ENCODE results near the gene HIPK3.
A peak's percentile ranks its signal among the peaks of the same experiment; 100 is the strongest.

HIPK3 gene

GRCh38 chr11:33324302-33324985, 67.3 kb downstream of the HIPK3 start:
- no peak for DNase-seq (ENCODE audit: low spot score in 2 of 2)
- in situ Hi-C loops (cut with MboI; ENCODE audit: low sequenced_read_pairs): no loop called here
- H3K4me3 ChIP-seq: no peak overlapping the region
- H3K36me3 ChIP-seq (replicated peaks): no peaks in the 10 kb centered on the region
- peaks cover 4% of the 10 kb centered on the region for H3K4me1 ChIP-seq
- H3K9me3 ChIP-seq: no peaks in the 10 kb centered on the region
- H3K27me3 ChIP-seq (ENCODE audit: low read depth): no peaks in the 10 kb centered on the region

- peaks cover 4% of the 10 kb centered on the region for H3K4me1 ChIP-seq
- no peaks in the 10 kb centered on the region for H3K27me3 ChIP-seq (ENCODE audit: low read depth)
- no peak for DNase-seq (ENCODE audit: low spot score in 2 of 2)
- no peaks in the 10 kb centered on the region for H3K9me3 ChIP-seq
- H3K4me3 ChIP-seq: no peak overlapping the region
- H3K36me3 ChIP-seq (replicated peaks): no peaks in the 10 kb centered on the region
- in situ Hi-C loops (cut with MboI; ENCODE audit: low sequenced_read_pairs): no loop called here
These were observed 68.3 kb downstream of the HIPK3 start for GRCh38 chr11:33325451-33325850.

GRCh38 chr11:33329705-33330329, 72.6 kb downstream of the HIPK3 start:
- no peaks in the 10 kb centered on the region for H3K27me3 ChIP-seq (ENCODE audit: low read depth)
- peak; percentile 67 to 71 for DNase-seq (ENCODE audit: low spot score in 2 of 2)
- H3K4me3 ChIP-seq: no peak overlapping the region
- H3K9me3 ChIP-seq: no peaks in the 10 kb centered on the region
- in situ Hi-C loops (cut with MboI; ENCODE audit: low sequenced_read_pairs): loop anchor here (5.0 kb wide), 1 partner anchor 163 kb away; no protein-coding TSS in a partner anchor
- no peaks in the 10 kb centered on the region for H3K36me3 ChIP-seq (replicated peaks)
- H3K4me1 ChIP-seq: no peaks in the 10 kb centered on the region

GRCh38 chr11:33333816-33334215, 76.6 kb downstream of the HIPK3 start:
- no peaks in the 10 kb centered on the region for H3K27me3 ChIP-seq (ENCODE audit: low read depth)
- in situ Hi-C loops (cut with MboI; ENCODE audit: low sequenced_read_pairs): loop anchor here (5.0 kb wide), 1 partner anchor 167 kb away; no protein-coding TSS in a partner anchor
- no peak overlapping the region for H3K4me3 ChIP-seq
- DNase-seq (ENCODE audit: low spot score in 2 of 2): no peak
- no peaks in the 10 kb centered on the region for H3K36me3 ChIP-seq (replicated peaks)
- no peaks in the 10 kb centered on the region for H3K9me3 ChIP-seq
- no peaks in the 10 kb centered on the region for H3K4me1 ChIP-seq

DNA sequence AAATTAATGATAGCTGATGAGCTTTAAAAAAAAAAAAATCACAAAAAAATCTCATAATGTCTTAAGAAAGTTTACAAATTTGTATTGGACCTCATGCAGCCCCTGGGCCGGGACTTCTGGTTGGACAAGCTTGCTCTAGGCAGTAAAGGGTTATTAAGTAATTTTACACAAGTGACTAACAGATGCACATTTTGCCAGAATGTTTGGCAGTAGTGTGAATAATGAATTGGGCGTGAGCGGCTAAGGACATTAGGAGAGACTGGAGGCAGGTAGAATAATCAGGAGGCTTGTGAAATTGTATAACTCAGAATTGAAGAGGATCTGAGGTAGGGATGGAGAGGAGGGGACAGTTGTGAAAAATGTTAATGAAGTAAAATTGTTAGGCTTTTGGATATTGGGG, 77.4 kb downstream of the HIPK3 start:
- no peak for DNase-seq (ENCODE audit: low spot score in 2 of 2)
- in situ Hi-C loops (cut with MboI; ENCODE audit: low sequenced_read_pairs): loop anchor here (5.0 kb wide), 1 partner anchor 167 kb away; no protein-coding TSS in a partner anchor
- Histone ChIP-seq H3K4me3 (no peak overlapping the region), H3K27me3 (ENCODE audit: low read depth) (no peaks in the 10 kb centered on the region), H3K36me3 (replicated peaks) (no peaks in the 10 kb centered on the region), H3K4me1 (no peaks in the 10 kb centered on the region), H3K9me3 (no peaks in the 10 kb centered on the region)

GRCh38 chr11:33339247-33339646, 82.1 kb downstream of the HIPK3 start:
- H3K4me1 ChIP-seq: no peaks in the 10 kb centered on the region
- no peaks in the 10 kb centered on the region for H3K27me3 ChIP-seq (ENCODE audit: low read depth)
- peaks cover 4% of the 10 kb centered on the region for H3K36me3 ChIP-seq (replicated peaks)
- no peak for DNase-seq (ENCODE audit: low spot score in 2 of 2)
- in situ Hi-C loops (cut with MboI; ENCODE audit: low sequenced_read_pairs): no loop called here
- no peak overlapping the region for H3K4me3 ChIP-seq
- H3K9me3 ChIP-seq: no peaks in the 10 kb centered on the region

GRCh38 chr11:33344611-33345010, 87.4 kb downstream of the HIPK3 start:
- Histone ChIP-seq H3K4me3 (no peak overlapping the region), H3K27me3 (ENCODE audit: low read depth) (no peaks in the 10 kb centered on the region), H3K4me1 (no peaks in the 10 kb centered on the region), H3K9me3 (no peaks in the 10 kb centered on the region), H3K36me3 (replicated peaks) (peaks cover 23% of the 10 kb centered on the region)
- no peak for DNase-seq (ENCODE audit: low spot score in 2 of 2)
- in situ Hi-C loops (cut with MboI; ENCODE audit: low sequenced_read_pairs): no loop called here

- H3K9me3 ChIP-seq: no peaks in the 10 kb centered on the region
- no peak overlapping the region for H3K4me3 ChIP-seq
- peaks cover 33% of the 10 kb centered on the region for H3K36me3 ChIP-seq (replicated peaks)
- H3K27me3 ChIP-seq (ENCODE audit: low read depth): no peaks in the 10 kb centered on the region
- DNase-seq (ENCODE audit: low spot score in 2 of 2): no peak
- in situ Hi-C loops (cut with MboI; ENCODE audit: low sequenced_read_pairs): no loop called here
- H3K4me1 ChIP-seq: no peaks in the 10 kb centered on the region
These were observed 90.4 kb downstream of the HIPK3 start for GRCh38 chr11:33347490-33348125.

- no peaks in the 10 kb centered on the region for H3K4me1 ChIP-seq
- H3K9me3 ChIP-seq: no peaks in the 10 kb centered on the region
- no peak overlapping the region for H3K4me3 ChIP-seq
- DNase-seq (ENCODE audit: low spot score in 2 of 2): no peak
- in situ Hi-C loops (cut with MboI; ENCODE audit: low sequenced_read_pairs): loop anchor here (25.0 kb wide), 1 partner anchor 487 kb away; no protein-coding TSS in a partner anchor
- no peaks in the 10 kb centered on the region for H3K27me3 ChIP-seq (ENCODE audit: low read depth)
- peaks cover 39% of the 10 kb centered on the region for H3K36me3 ChIP-seq (replicated peaks)
These were observed 93.1 kb downstream of the HIPK3 start for GRCh38 chr11:33350287-33350686.

DNA sequence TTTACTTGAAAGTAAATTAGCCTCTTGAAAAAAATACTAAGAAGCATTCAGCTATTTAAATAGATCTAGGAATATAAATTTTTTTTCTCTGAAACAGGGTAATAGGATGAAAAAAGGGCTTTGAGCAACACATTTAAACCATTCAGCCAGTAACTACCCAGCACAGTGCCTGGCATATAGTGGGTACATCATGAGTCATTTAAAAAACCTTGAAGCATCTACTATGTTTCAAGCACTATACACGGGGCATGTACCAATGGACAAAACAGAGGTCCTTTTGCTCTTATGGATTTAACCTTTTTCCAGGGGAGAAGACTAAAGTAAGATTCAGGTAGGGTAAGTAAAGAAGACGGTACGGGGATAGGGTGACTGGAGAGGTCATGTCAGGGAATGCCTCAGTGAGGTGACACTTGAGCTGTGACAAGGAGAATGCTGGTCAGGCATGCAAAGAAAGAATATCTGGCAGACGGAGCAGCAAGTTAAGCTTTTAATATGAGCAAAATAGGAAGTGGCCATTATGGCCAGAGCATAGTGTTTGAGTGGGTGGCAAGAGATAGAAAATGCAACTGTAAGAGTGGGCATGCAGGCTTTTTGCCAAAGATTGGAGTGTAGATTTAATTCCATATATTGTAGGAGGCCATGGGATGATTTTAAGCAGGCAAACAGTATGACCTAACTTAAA, 101.1 kb downstream of the HIPK3 start:
- DNase-seq (ENCODE audit: low spot score in 2 of 2): no peak
- no peaks in the 10 kb centered on the region for H3K4me1 ChIP-seq
- H3K27me3 ChIP-seq (ENCODE audit: low read depth): no peaks in the 10 kb centered on the region
- no peaks in the 10 kb centered on the region for H3K9me3 ChIP-seq
- H3K4me3 ChIP-seq: no peak overlapping the region
- in situ Hi-C loops (cut with MboI; ENCODE audit: low sequenced_read_pairs): loop anchor here (25.0 kb wide), 1 partner anchor 479 kb away; no protein-coding TSS in a partner anchor
- peaks cover 6% of the 10 kb centered on the region for H3K36me3 ChIP-seq (replicated peaks)

DNA sequence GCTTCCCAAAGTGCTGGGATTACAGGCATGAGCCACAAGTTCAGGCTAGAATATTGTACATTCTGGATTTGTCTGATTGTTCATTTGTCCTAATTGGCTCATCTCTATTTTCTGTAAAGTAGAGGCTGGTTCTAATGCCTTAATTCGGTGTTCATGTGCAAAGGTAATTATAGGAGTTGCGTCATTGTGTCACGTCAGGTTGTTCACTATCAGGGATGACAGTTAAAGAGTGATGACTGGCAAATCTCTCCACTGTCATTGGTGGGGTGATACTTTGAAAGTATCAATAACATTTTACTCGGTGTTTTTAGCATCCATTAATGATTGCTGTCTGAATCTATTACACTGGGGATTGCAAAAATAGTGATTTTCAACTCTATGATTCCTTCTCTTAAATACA, 103.5 kb downstream of the HIPK3 start:
- Histone ChIP-seq H3K27me3 (ENCODE audit: low read depth) (no peaks in the 10 kb centered on the region; the same call in 1 of the 2 replicates), H3K4me3 (no peak overlapping the region)
- in situ Hi-C loops (cut with MboI; ENCODE audit: low sequenced_read_pairs): loop anchor here (5.0 to 25.0 kb wide), 2 partner anchors 327 to 477 kb away; no protein-coding TSS in a partner anchor

GRCh38 chr11:33362051-33362910, 105.1 kb downstream of the HIPK3 start:
- no peaks in the 10 kb centered on the region for H3K4me1 ChIP-seq
- H3K36me3 ChIP-seq (replicated peaks): no peaks in the 10 kb centered on the region
- H3K4me3 ChIP-seq: no peak overlapping the region
- DNase-seq (ENCODE audit: low spot score in 2 of 2): peak in 1 of 2 experiments; percentile 46
- in situ Hi-C loops (cut with MboI; ENCODE audit: low sequenced_read_pairs): loop anchor here (5.0 to 25.0 kb wide), 2 partner anchors 325 to 475 kb away; no protein-coding TSS in a partner anchor
- H3K9me3 ChIP-seq: no peaks in the 10 kb centered on the region
- H3K27me3 ChIP-seq (ENCODE audit: low read depth): no peaks in the 10 kb centered on the region; the same call in 1 of the 2 replicates

More for the DNA sequence above, 103.5 kb downstream of the HIPK3 start:
- H3K4me1 ChIP-seq: no peaks in the 10 kb centered on the region
- H3K36me3 ChIP-seq (replicated peaks): no peaks in the 10 kb centered on the region
- H3K9me3 ChIP-seq: no peaks in the 10 kb centered on the region
- no peak for DNase-seq (ENCODE audit: low spot score in 2 of 2)

- Histone ChIP-seq H3K27me3 (ENCODE audit: low read depth) (no peaks in the 10 kb centered on the region; the same call in 1 of the 2 replicates), H3K36me3 (replicated peaks) (no peaks in the 10 kb centered on the region)
- in situ Hi-C loops (cut with MboI; ENCODE audit: low sequenced_read_pairs): loop anchor here (25.0 kb wide), 1 partner anchor 470 kb away; no protein-coding TSS in a partner anchor
These were observed 109.7 kb downstream of the HIPK3 start for GRCh38 chr11:33366918-33367317.

More at GRCh38 chr11:33366918-33367317, 109.7 kb downstream of the HIPK3 start:
- no peaks in the 10 kb centered on the region for H3K4me1 ChIP-seq
- H3K4me3 ChIP-seq: no peak overlapping the region
- no peaks in the 10 kb centered on the region for H3K9me3 ChIP-seq
- no peak for DNase-seq (ENCODE audit: low spot score in 2 of 2)

Data from HAP-1 (cell line).